ENCODE measurements around the gene NOTO. TPM values are rescaled to one million over a fixed set of nuclear protein-coding genes. Genes with fewer than 3 reads are reported as not detected.
A peak's percentile ranks its signal among the peaks of the same experiment; 100 is the strongest.

The NOTO gene, protein sequence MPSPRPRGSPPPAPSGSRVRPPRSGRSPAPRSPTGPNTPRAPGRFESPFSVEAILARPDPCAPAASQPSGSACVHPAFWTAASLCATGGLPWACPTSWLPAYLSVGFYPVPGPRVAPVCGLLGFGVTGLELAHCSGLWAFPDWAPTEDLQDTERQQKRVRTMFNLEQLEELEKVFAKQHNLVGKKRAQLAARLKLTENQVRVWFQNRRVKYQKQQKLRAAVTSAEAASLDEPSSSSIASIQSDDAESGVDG
- total RNA-seq: not detected in 2 replicates
- polyA plus RNA-seq: not detected in 2 replicates

DNA sequence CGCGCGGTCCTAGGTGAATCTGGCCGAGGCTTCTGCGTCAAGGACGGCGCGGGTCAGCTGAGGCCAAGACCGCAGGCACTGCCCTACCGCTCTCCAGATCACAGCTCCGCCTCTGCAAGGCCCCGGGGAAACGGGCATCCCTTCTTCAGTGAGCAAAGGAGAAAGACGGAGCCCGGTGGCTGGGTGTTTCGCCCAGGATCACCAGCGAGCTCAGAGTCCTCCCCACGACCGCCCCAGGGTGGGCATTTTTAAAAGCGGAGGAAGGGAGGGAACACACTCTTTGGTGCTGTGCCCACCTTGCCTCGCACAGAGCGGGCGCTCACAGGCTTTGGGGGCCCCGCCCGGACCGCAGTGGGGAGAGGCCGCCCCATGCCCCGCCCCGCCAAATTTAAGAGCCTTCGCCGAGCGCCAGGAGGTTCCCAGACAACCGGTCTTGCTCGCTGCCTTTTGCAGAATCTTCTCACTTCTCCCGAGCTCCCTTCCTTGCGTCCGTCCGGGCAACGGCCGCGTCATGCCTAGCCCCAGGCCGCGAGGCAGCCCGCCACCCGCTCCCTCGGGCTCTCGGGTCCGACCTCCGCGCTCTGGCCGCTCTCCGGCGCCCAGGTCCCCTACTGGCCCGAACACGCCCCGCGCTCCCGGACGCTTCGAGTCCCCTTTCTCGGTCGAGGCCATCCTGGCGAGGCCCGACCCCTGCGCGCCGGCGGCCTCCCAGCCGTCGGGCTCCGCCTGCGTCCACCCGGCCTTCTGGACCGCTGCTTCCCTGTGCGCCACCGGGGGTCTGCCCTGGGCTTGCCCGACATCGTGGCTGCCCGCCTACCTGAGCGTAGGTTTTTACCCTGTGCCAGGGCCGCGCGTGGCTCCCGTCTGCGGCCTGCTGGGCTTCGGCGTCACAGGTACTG is at the start of gene NOTO:
NOTO (plus strand) TSS at position 419 of the 899 bp plus-strand sequence; CDS start at position 512, 93 bp downstream.
- Histone ChIP-seq H3K4me3 (peak within 1 kb of the TSS; percentile 13), H4K20me1 (ENCODE audit: insufficient read depth, poor library complexity, severe bottlenecking) (no peaks in the 10 kb centered on the region)
- DNase-seq (ENCODE audit: low spot score): peak; percentile 36

DNA sequence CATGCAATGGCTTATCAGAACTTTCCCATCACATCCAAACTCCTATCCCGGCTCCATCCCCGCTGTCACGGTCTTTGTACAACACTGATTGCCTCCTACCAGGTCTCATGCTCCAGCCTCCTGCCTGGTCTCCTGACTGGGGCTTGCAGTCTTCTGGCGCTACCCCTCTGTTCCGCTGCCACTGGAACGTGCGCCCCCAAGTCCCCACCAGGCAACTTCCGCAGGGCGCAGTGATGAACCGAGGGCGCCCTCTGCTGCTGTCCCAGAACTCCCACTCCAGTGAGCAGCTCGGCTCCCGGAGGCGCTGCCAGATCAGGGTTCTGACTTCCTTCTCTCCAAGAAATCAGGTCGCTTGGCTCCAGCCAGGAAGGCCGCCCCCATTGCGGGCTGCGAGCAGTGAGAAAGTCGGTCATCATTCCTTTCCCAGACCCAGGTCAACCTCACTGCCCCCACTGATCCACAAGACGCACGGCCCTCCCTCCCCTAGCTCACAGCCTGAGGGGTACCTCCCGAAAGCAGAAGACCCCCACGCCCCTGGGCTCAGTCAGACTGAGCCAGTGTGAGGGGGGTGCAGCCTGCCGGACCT is 45.7 kb upstream of the NOTO start:
- no peak for TF ChIP-seq EZH2 (IDR thresholded peaks at IDR 0.05; ENCODE audit: borderline replicate concordance)
- TF ChIP-seq, protein P1, sequence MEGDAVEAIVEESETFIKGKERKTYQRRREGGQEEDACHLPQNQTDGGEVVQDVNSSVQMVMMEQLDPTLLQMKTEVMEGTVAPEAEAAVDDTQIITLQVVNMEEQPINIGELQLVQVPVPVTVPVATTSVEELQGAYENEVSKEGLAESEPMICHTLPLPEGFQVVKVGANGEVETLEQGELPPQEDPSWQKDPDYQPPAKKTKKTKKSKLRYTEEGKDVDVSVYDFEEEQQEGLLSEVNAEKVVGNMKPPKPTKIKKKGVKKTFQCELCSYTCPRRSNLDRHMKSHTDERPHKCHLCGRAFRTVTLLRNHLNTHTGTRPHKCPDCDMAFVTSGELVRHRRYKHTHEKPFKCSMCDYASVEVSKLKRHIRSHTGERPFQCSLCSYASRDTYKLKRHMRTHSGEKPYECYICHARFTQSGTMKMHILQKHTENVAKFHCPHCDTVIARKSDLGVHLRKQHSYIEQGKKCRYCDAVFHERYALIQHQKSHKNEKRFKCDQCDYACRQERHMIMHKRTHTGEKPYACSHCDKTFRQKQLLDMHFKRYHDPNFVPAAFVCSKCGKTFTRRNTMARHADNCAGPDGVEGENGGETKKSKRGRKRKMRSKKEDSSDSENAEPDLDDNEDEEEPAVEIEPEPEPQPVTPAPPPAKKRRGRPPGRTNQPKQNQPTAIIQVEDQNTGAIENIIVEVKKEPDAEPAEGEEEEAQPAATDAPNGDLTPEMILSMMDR (IDR thresholded peaks at IDR 0.05; ENCODE audit: poor library complexity): peak; percentile 92
- DNase-seq (ENCODE audit: low spot score): peak; percentile 83

More for the DNA sequence above, at the start of gene NOTO:
- Histone ChIP-seq H3K4me1 (ENCODE audit: insufficient read depth) (peaks cover 15% of the 10 kb centered on the region), H3K79me2 (no peaks in the 10 kb centered on the region), H3K36me3 (replicated peaks; ENCODE audit: insufficient read depth, low read depth) (no peaks in the 10 kb centered on the region), H2AFZ (peak within 1 kb of the TSS; percentile 71), H3K27ac (no peak within 1 kb of the TSS), H3K27me3 (peaks cover 62% of the 10 kb centered on the region), H3K4me2 (peak within 1 kb of the TSS; percentile 91), H3K9me2 (replicated peaks; ENCODE audit: insufficient read depth) (no peaks in the 10 kb centered on the region), H3K9me3 (ENCODE audit: low read depth) (no peaks in the 10 kb centered on the region)
- TF ChIP-seq EZH2 (IDR thresholded peaks at IDR 0.05; ENCODE audit: borderline replicate concordance) (peak; percentile 99), EZH2phosphoT487 (IDR thresholded peaks at IDR 0.05; ENCODE audit: low read depth, severe bottlenecking, unreplicated experiment) (peak; percentile 45)
- TF ChIP-seq, protein P1 (IDR thresholded peaks at IDR 0.05; ENCODE audit: poor library complexity): no peak
- 3% methylated on average over 82 of the region's 87 CpGs for WGBS (ENCODE audit: low lambda C conversion rate, missing lambda C conversion rate)

DNA sequence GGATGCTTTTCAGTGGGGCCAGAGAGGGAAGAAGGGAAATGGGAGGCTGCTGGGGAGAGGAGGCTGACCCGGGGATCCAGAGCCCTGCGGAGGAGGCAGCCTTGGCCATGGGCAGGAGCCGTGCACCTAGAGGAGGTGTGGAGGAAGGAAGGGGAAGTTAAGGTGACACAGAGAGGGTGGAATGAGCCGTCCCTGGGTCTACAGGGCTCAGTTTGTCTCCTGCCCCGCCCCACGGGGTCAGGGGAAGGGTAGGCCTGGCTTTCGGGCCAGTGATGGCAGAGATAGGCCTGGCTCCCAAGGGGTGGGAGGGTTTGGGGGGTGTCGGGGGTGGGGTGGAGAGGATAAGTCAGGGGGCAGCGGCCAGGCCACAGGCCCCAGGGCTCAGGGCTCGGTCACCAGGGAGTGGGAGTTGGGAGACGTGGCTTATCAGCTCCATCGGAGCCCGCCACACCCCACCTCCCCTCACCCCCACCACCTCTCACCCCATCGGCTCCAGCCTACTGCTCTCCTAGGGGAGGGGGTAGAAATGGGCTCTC is 39.5 kb upstream of the NOTO start:
- Histone ChIP-seq H3K4me3 (no peak overlapping the region), H3K36me3 (replicated peaks; ENCODE audit: insufficient read depth, low read depth) (no peaks in the 10 kb centered on the region), H3K9me3 (ENCODE audit: low read depth) (no peaks in the 10 kb centered on the region), H2AFZ (no peak overlapping the region), H3K79me2 (no peaks in the 10 kb centered on the region), H3K27me3 (no peaks in the 10 kb centered on the region), H3K9me2 (replicated peaks; ENCODE audit: insufficient read depth) (no peaks in the 10 kb centered on the region), H4K20me1 (ENCODE audit: insufficient read depth, poor library complexity, severe bottlenecking) (no peaks in the 10 kb centered on the region), H3K4me2 (no peak overlapping the region), H3K27ac (no peak overlapping the region), H3K4me1 (ENCODE audit: insufficient read depth) (no peaks in the 10 kb centered on the region)
- TF ChIP-seq EZH2 (IDR thresholded peaks at IDR 0.05; ENCODE audit: borderline replicate concordance) (no peak), EZH2phosphoT487 (IDR thresholded peaks at IDR 0.05; ENCODE audit: low read depth, severe bottlenecking, unreplicated experiment) (no peak)
- TF ChIP-seq, protein P1 (IDR thresholded peaks at IDR 0.05; ENCODE audit: poor library complexity): no peak
- DNase-seq (ENCODE audit: low spot score): no peak
- WGBS (ENCODE audit: low lambda C conversion rate, missing lambda C conversion rate): 56% methylated on average over 7 of the region's 14 CpGs

More for the DNA sequence above, 45.7 kb upstream of the NOTO start:
- no peak overlapping the region for H2AFZ ChIP-seq
- no peak overlapping the region for H3K4me3 ChIP-seq
- H3K9me2 ChIP-seq (replicated peaks; ENCODE audit: insufficient read depth): no peaks in the 10 kb centered on the region
- H3K79me2 ChIP-seq: no peaks in the 10 kb centered on the region
- H4K20me1 ChIP-seq (ENCODE audit: insufficient read depth, poor library complexity, severe bottlenecking): no peaks in the 10 kb centered on the region
- H3K27ac ChIP-seq: no peak overlapping the region
- H3K4me2 ChIP-seq: peak overlapping the region; percentile 74
- H3K4me1 ChIP-seq (ENCODE audit: insufficient read depth): peaks cover 2% of the 10 kb centered on the region
- no peaks in the 10 kb centered on the region for H3K27me3 ChIP-seq
- H3K9me3 ChIP-seq (ENCODE audit: low read depth): no peaks in the 10 kb centered on the region
- no peaks in the 10 kb centered on the region for H3K36me3 ChIP-seq (replicated peaks; ENCODE audit: insufficient read depth, low read depth)
- WGBS (ENCODE audit: low lambda C conversion rate, missing lambda C conversion rate): 12% methylated on average over 24 of the region's 24 CpGs

All from hepatocyte (in vitro differentiated cells).